Ishikawa (cell line): ENCODE measurements around the gene C1R.

Experiments used
- CEBPB ChIP-seq: IDR thresholded peaks from 2 replicates; pipeline ENCODE4 v1.6.1; 2012
- EGR1 ChIP-seq: IDR thresholded peaks from 2 replicates; pipeline ENCODE4 v1.6.1; 2012

- TF ChIP-seq CEBPB (no peak), EGR1 (no peak)
Measured at GRCh38 chr12:7039403-7039802, 52.8 kb downstream of the C1R start.
